Measurements from ENCODE around the gene RNF5. TPM values are rescaled to one million over a fixed set of nuclear protein-coding genes. Genes with fewer than 3 reads are reported as not detected.

RNF5 gene
- total and polyA plus RNA-seq, 3 donors from 2014 or later = 67.1 to 79.0 (median 76.1) TPM

DNA sequence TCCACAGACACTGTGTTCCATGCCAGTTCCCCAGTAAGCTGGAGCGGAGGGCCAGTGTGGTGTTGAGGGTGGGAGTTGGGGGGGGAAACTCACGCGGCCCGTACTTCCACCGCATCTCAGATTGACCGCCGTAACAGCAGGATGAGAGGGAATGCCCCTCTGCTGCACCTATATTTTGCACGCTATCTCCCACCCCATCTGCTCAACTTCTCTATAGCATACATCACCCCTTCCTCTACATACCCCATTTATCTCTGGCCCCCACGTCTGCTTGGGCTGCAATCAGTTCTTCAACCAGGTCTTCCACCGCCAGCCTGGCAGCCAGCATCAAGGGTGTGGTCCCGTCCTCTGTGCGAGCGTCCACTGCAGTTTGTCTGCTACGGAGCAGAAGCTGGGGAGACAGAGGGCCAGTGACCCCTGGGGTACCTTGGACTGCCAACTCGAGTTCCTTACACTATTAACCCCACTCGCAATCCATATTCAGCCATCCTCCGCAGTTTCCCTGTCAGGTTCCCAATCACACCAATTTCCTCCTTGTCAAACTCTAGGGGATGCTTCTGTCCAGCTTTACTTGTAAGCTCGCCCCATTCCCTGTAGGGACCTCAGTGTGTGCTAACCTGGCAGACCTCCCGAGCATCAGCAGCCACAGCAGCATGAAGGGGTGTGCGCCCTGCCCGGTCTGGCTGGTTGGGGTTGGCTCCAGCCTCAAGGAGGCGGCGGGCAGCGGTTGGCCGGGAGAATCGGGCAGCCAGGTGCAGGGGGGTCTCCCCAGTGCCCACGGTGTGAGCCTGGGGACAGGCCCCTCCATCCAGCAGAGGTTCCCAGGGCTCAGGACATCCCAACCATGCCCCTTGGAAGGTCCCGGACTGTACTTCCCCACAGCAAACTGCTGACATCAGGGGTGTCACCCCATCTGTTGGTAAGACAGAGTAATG lies 18.7 kb downstream of the RNF5 start:
- H3K4me3 ChIP-seq = peak overlapping the region; percentile 87 to 99
- peaks cover 20% of the 10 kb centered on the region for H3K4me1 ChIP-seq
- intact Hi-C loops (cut with DNase I; ENCODE audit: low total_unique reads) = no loop called here
- peak overlapping the region; percentile 100 for H3K27ac ChIP-seq
- H3K9me3 ChIP-seq = no peaks in the 10 kb centered on the region
- WGBS, 2 donors = 6 to 10% methylated on average over 19 to 28 of the region's 28 CpGs
- peak; percentile 48 for DNase-seq
- H3K36me3 ChIP-seq (ENCODE audit: low read depth, missing control alignments) = no peaks in the 10 kb centered on the region
- no peak for TF ChIP-seq POLR2A (IDR thresholded peaks at IDR 0.05)
- TF ChIP-seq, protein P1, sequence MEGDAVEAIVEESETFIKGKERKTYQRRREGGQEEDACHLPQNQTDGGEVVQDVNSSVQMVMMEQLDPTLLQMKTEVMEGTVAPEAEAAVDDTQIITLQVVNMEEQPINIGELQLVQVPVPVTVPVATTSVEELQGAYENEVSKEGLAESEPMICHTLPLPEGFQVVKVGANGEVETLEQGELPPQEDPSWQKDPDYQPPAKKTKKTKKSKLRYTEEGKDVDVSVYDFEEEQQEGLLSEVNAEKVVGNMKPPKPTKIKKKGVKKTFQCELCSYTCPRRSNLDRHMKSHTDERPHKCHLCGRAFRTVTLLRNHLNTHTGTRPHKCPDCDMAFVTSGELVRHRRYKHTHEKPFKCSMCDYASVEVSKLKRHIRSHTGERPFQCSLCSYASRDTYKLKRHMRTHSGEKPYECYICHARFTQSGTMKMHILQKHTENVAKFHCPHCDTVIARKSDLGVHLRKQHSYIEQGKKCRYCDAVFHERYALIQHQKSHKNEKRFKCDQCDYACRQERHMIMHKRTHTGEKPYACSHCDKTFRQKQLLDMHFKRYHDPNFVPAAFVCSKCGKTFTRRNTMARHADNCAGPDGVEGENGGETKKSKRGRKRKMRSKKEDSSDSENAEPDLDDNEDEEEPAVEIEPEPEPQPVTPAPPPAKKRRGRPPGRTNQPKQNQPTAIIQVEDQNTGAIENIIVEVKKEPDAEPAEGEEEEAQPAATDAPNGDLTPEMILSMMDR (IDR thresholded peaks at IDR 0.05) = no peak
- H3K27me3 ChIP-seq = no peaks in the 10 kb centered on the region

DNA sequence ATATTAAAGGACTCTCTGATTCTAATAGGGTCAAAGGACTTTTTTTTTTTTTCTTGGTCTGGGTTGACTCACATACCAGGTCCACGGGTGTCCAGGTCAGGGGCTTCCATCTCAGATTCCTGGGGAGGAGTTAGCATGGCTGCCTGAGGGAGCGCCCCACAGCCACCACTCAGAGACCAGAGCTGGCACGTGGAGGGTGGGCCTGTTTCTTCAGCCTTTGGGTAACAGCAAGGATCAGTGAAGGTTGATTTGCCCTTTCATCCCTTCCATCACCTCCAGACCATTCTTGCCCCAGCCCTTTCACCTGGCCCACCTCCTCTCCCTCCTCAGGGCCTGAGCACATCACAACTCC lies 20.1 kb downstream of the RNF5 start:
- H3K4me1 ChIP-seq = peaks cover 20% of the 10 kb centered on the region
- intact Hi-C loops (cut with DNase I; ENCODE audit: low total_unique reads) = no loop called here
- H3K36me3 ChIP-seq (ENCODE audit: low read depth, missing control alignments) = no peaks in the 10 kb centered on the region
- no peak for DNase-seq
- no peaks in the 10 kb centered on the region for H3K9me3 ChIP-seq
- no peaks in the 10 kb centered on the region for H3K27me3 ChIP-seq
- WGBS, 2 donors = 73 to 92% methylated on average over 3 of the region's 3 CpGs
- no peak for TF ChIP-seq POLR2A (IDR thresholded peaks at IDR 0.05)
- H3K27ac ChIP-seq = no peak overlapping the region
- no peak overlapping the region for H3K4me3 ChIP-seq

DNA sequence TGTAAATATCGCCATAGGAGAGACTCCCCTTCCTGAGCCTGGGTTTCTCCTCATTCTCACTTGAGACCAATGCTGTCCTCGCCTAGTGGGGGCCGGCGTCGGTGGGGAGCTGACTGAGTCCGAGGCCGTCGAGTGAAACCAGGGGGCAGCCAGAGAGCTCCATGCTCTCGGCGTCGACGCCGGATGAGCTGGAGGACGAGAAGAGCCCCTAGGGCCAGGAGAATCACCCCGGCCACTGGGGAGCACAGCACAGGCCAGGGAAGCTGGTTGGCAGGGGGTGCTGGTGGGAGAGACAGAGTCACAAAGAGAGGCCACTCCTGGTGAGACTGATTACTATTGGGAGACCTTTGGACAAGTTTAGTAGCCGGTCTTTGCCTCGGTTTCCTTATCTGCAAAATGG lies 20.7 kb downstream of the RNF5 start:
- no peak for TF ChIP-seq POLR2A (IDR thresholded peaks at IDR 0.05)
- TF ChIP-seq, protein P1 (IDR thresholded peaks at IDR 0.05) = no peak
- intact Hi-C loops (cut with DNase I; ENCODE audit: low total_unique reads) = no loop called here
- H3K27ac ChIP-seq = no peak overlapping the region

DNA sequence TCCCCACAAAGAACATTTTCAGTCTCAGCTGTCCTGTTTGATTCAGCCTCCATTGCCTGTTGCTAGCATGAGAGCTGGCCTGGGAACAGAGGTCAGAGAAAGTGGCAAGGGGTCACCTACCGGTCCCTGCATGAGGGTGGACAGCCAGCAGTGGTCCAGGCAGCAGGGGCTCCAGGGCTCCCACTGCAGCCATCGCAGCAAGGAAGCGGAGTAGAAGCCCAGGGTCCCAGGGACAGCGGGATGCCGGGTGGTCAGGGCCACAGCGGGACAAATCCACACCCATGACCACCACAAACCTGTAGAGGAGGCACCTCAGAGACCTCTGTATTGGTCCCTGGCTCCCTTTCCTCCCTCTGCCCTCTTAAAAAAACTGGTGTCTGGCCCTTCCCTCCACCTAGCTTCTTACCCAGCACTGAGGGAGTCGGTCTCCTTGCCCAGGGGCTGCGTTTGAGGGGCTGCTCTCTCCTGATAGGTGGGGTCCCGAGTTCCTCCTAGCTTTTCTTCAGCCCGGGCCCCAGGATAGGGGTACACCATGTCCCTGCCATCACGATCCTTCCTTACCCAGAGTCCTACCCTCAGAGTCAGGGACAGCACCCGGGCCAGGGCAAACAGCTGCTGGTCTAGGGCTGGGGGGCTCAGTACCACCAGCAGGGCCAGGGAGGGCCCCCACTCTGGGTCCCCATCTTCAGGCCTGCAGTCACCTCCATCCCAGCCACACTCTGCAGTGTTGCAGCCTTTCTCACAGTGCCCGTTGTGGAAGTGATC lies 22.7 kb downstream of the RNF5 start:
- WGBS, 2 donors = 83 to 90% methylated on average over 8 to 13 of the region's 13 CpGs
- Histone ChIP-seq H3K27ac (no peak overlapping the region), H3K4me1 (peaks cover 12% of the 10 kb centered on the region), H3K27me3 (no peaks in the 10 kb centered on the region), H3K4me3 (no peak overlapping the region), H3K36me3 (ENCODE audit: low read depth, missing control alignments) (no peaks in the 10 kb centered on the region), H3K9me3 (no peaks in the 10 kb centered on the region)
- no peak for DNase-seq
- TF ChIP-seq, protein P1 (IDR thresholded peaks at IDR 0.05) = no peak
- no peak for TF ChIP-seq POLR2A (IDR thresholded peaks at IDR 0.05)
- intact Hi-C loops (cut with DNase I; ENCODE audit: low total_unique reads) = no loop called here

More for the DNA sequence above, 20.7 kb downstream of the RNF5 start:
- DNase-seq = no peak
- Histone ChIP-seq H3K9me3 (no peaks in the 10 kb centered on the region), H3K4me3 (no peak overlapping the region), H3K4me1 (peaks cover 20% of the 10 kb centered on the region), H3K27me3 (no peaks in the 10 kb centered on the region), H3K36me3 (ENCODE audit: low read depth, missing control alignments) (no peaks in the 10 kb centered on the region)
- 83 to 88% methylated on average over 17 of the region's 17 CpGs for WGBS, 2 donors

GRCh38 chr6:32202186-32202585 lies 24.0 kb downstream of the RNF5 start:
- no peaks in the 10 kb centered on the region for H3K9me3 ChIP-seq
- WGBS, 2 donors = 86 to 87% methylated on average over 9 of the region's 9 CpGs
- TF ChIP-seq, protein P1 (IDR thresholded peaks at IDR 0.05) = no peak
- TF ChIP-seq POLR2A (IDR thresholded peaks at IDR 0.05) = no peak
- peaks cover 4% of the 10 kb centered on the region for H3K4me1 ChIP-seq
- no peak overlapping the region for H3K27ac ChIP-seq
- H3K36me3 ChIP-seq (ENCODE audit: low read depth, missing control alignments) = no peaks in the 10 kb centered on the region
- H3K27me3 ChIP-seq = no peaks in the 10 kb centered on the region
- intact Hi-C loops (cut with DNase I; ENCODE audit: low total_unique reads) = no loop called here
- no peak for DNase-seq
- no peak overlapping the region for H3K4me3 ChIP-seq

Measured in testis (tissue), 3 donors.